ENCODE data around the gene FUT1. TPM values are rescaled to one million over a fixed set of nuclear protein-coding genes. Genes with fewer than 3 reads are reported as not detected.
"Not testable (repeated sequence)": the region's sequence is repeated elsewhere in the genome, so short reads cannot be mapped to it uniquely, and the experiment has no call there.

Gene FUT1
- total RNA-seq (2014; rRNA removed; shearing (Covaris generic)) = 0.60 and 0.78 TPM in 2 replicates

- DNase-seq (ENCODE audit: low read depth) = peak; percentile 65
Measured at GRCh38 chr19:48752496-48753365, at the start of gene FUT1. TSS of gene FUT1 (minus strand) at chr19:48752641. CDS start at chr19:48751281, 1,360 bp downstream.

GRCh38 chr19:48799358-48800300, 47.2 kb upstream of the FUT1 start:
- DNase-seq (ENCODE audit: low read depth) = no peak

- peak; percentile 22 for DNase-seq (ENCODE audit: low read depth)
Measured at GRCh38 chr19:48798937-48799336, 46.5 kb upstream of the FUT1 start.

GRCh38 chr19:48797103-48797502, 44.7 kb upstream of the FUT1 start:
- no peak for DNase-seq (ENCODE audit: low read depth)

GRCh38 chr19:48796298-48797083, 44.0 kb upstream of the FUT1 start:
- DNase-seq (ENCODE audit: low read depth) = no peak

GRCh38 chr19:48795685-48796070, 43.2 kb upstream of the FUT1 start:
- DNase-seq (ENCODE audit: low read depth) = no peak

GRCh38 chr19:48795055-48795684, 42.7 kb upstream of the FUT1 start:
- DNase-seq (ENCODE audit: low read depth) = peak; percentile 93

GRCh38 chr19:48794291-48794690, 41.9 kb upstream of the FUT1 start:
- DNase-seq (ENCODE audit: low read depth) = no peak

GRCh38 chr19:48793271-48793670, 40.8 kb upstream of the FUT1 start:
- no peak for DNase-seq (ENCODE audit: low read depth)

- DNase-seq (ENCODE audit: low read depth) = not testable (repeated sequence)
Measured at GRCh38 chr19:48787331-48787730, 34.9 kb upstream of the FUT1 start.

- not testable (repeated sequence) for DNase-seq (ENCODE audit: low read depth)
Measured at GRCh38 chr19:48786422-48786821, 34.0 kb upstream of the FUT1 start.

GRCh38 chr19:48784527-48784926, 32.1 kb upstream of the FUT1 start:
- peak; percentile 22 for DNase-seq (ENCODE audit: low read depth)

GRCh38 chr19:48780631-48781391, 28.4 kb upstream of the FUT1 start:
- peak; percentile 75 for DNase-seq (ENCODE audit: low read depth)

GRCh38 chr19:48779636-48780035, 27.2 kb upstream of the FUT1 start:
- no peak for DNase-seq (ENCODE audit: low read depth)

GRCh38 chr19:48777720-48778119, 25.3 kb upstream of the FUT1 start:
- DNase-seq (ENCODE audit: low read depth) = no peak

- DNase-seq (ENCODE audit: low read depth) = no peak
Measured at GRCh38 chr19:48777139-48777538, 24.7 kb upstream of the FUT1 start.

GRCh38 chr19:48772503-48772953, 20.1 kb upstream of the FUT1 start:
- DNase-seq (ENCODE audit: low read depth) = no peak

- no peak for DNase-seq (ENCODE audit: low read depth)
Measured at GRCh38 chr19:48770734-48771472, 18.5 kb upstream of the FUT1 start.

GRCh38 chr19:48770266-48770665, 17.8 kb upstream of the FUT1 start:
- peak; percentile 37 for DNase-seq (ENCODE audit: low read depth)
